HT-29 (cell line): ENCODE measurements around the gene WNK2. TPM values are rescaled to one million over a fixed set of nuclear protein-coding genes. Genes with fewer than 3 reads are reported as not detected.

Source experiments
- DNase-seq: peaks from one replicate; pipeline ENCODE4 v3.0.0-alpha.2; 2015; ENCODE audit warnings: low spot score
- total RNA-seq: library from RNA; depleted of rRNA; stranded (reverse); fragments of >200 nt; shearing (Covaris generic); gene quantifications from 2 replicates; pipeline ENCODE4 v1.2.3, GENCODE V29; 2014

Gene WNK2
- total RNA-seq, 1 experiment from 2014 or later = 28.6 TPM

DNA sequence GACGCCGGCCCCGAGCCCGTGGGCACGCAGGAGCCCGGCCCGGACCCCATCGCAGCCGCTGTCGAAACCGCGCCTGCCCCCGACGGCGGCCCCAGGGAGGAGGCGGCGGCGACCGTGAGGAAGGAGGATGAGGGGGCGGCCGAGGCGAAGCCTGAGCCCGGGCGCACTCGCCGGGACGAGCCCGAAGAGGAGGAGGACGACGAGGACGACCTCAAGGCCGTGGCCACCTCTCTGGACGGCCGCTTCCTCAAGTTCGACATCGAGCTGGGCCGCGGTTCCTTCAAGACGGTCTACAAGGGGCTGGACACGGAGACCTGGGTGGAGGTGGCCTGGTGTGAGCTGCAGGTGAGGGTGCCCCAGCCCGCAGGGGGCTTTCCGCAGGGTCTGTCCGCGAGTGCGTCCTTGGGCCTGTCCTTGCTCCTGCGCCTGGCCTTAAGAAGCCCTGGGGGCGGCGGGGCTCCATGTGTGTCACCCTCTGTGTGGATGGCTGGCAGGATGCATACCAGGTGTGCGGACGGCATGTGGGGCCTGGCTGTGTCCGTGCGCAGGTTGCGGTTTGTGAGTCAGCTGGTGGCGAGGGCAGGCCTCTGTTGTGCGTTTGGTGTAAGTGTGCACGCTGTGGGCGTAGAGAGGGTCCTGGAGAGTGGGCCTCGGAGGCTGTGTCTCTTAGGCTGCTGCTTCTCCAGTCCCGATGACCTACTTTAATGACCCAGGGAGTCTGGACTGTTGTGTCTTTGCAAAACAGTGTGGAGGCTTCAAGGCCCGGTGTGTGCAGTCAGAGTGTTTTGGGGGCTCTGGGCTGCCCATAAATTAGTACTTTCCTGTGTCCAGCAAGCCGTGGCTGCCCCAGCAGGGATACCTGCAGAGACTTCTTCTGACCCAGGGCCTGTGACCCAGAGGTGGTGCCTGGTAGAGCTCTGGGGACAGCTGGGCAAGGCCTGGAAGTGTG is 1.6 kb downstream of the WNK2 start:
- no peak for DNase-seq

DNA sequence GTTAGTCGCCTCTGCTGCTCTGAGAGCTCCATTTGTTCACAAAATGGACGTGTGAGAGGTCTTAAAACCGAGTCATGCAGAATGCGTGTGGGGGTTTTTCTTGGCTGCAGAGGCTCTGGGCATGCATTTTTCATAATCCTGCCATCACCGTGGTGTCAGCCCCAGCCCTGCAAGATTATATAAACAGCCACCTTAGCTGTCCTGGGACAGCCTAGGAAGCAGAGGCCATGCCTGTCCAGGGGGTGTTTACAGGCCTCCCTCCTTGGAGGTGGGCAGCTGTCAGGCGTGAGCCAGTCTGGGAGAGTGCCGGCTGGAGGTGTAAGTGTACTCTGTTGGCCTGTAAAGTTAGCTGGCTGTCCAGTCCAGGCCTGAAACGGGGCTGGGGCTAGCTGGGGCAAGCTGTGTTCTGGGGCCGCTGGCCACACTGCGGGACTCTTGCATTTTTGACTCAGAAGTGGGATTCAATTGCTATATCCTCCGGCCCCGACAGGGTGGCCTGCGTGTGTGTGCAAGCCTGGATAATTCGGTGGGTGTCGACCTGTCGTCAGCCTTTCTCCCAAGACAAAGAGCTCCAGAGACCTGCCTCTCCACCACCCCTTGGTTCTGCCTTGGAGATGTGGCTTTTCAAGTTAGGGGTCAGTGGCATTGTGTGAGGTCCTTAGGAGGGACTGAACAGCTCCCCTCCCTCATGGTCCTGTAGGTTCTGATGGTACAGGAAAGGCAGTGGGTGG is 2.4 kb downstream of the WNK2 start:
- no peak for DNase-seq

DNA sequence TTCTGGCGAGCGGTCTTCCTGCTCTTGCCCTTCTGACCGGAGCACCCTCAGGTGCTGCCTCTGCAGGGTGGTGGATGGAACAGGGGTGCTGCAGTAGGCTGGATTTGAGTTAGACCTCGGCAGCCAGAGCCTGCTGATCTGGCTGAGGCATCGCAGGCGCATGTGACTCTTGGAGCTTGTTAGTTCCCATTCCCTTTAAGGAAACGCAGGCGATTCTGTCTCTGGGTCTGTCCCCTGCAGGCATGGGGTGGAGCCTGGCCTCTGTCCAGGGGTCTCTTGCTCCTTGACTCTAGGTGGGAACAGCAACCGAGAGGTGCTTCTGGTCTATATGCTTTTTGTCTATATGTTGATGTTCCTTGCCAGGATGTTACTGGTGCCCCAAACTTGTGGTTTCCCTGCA is 3.1 kb downstream of the WNK2 start:
- DNase-seq = no peak

- no peak for DNase-seq
Observed at GRCh38 chr9:93187574-93187973, 3.6 kb downstream of the WNK2 start.

DNA sequence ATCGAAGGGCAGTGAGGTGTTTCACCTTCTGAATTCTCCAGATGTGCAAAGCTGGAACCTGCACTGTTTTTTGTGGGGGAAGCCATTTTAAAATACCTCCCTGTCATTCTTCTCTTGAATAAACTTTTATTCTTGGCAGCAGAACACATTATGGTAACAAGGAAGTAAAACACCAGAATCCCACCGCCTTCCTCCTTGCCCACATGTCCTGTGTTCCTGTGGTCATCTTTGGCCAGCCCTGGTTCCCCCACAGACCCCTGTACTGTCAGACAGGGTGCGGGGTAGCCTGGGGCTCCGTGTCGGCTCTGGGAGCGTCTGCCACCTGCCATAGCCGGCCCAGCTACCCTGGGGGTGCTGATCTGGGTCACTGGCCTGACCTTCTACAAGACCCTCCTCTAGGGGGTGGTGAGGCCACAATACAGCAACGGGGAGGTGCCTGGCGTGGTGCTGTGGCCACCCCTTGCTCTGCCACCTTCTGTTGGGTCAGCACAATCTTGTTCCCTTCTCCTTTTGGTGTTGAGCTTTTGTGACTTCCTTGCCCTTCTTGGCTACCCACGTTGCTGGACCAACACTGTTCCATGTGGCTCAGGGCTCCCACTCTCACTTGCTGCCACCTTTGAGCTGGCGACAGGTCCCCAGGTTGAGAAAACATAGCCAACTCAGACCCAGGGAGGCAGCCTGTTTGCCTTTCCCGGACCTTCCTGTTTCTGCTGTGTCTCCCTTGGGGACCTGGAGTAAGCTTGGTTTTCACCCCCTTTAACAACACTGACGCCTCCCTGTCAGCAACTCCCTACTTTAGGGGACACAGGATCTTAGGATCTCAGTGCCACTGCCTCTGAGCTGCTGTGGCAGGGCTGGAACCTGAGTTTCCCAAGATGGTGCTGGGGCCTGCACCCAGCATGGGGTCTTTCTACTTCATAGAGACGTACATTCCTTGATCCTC is 4.8 kb downstream of the WNK2 start:
- no peak for DNase-seq

- DNase-seq = no peak
Observed at GRCh38 chr9:93189369-93190132, 5.6 kb downstream of the WNK2 start.

GRCh38 chr9:93190133-93190525 is 6.2 kb downstream of the WNK2 start:
- DNase-seq = no peak

DNA sequence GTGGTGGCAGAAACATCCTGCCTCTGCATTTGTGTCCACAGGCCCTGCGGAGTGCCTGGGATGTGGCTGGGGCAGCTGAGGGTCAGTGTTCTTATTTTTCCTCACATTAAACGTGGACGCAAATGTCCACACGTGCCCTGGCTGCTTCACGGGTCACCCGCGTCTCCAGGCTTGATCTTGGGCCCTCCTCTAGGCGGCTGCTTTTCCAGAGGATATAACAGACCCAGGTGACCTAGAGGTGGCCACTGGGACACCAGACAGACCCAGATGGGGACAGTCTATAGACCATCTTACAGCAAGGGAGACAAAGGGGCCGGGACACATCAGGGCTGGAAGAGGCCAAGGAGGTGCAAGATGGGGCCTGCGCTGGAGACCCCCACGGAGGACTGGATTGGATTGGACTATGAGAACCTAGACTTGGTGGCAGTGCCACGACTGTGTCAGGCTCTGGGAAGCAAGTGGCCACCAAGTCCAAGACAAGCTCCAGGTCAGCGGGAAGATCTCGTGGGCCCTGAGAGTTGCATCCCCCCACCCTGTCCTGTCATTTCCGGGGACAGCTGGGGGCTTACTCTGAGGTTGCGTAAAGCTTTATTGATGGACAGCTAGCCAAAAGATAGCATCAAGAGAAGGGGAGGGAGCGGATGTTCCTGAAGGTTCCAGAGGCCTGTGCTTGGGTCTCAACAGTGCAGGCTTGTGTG is 6.9 kb downstream of the WNK2 start:
- no peak for DNase-seq

GRCh38 chr9:93191354-93191660 is 7.4 kb downstream of the WNK2 start:
- no peak for DNase-seq

DNA sequence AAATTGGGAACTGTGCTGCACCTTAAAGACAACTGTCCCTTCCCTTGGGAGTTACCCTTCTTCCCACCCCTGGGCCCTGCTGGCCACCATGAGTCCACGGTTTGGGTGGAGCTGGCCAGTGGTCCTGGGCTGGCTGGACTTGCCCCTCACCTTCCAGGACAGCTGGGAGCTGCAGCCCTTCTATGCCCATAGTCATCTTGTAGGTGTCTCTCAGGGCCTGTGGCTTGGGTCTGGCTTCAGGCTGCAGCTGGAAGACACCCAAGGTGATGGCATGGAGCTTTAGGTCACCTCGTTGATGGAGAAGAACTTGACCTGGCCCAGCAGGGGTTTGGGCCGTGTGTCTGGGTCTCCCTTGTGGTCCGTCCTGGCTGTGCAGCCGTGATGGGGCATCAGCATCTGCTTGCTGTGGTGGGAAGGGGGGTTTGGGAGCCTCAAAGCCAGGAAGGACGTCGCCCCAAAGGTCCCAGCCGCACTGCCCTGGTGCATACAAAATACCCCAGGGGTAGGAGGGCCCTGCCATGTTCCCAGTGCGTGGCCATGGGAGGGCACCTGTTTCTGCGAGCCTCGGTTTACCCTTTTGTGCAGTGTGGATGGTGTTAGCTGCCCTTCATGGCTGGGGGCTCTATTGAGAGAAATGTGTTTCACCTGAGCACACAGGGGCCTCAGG is 8.9 kb downstream of the WNK2 start:
- DNase-seq = no peak

DNA sequence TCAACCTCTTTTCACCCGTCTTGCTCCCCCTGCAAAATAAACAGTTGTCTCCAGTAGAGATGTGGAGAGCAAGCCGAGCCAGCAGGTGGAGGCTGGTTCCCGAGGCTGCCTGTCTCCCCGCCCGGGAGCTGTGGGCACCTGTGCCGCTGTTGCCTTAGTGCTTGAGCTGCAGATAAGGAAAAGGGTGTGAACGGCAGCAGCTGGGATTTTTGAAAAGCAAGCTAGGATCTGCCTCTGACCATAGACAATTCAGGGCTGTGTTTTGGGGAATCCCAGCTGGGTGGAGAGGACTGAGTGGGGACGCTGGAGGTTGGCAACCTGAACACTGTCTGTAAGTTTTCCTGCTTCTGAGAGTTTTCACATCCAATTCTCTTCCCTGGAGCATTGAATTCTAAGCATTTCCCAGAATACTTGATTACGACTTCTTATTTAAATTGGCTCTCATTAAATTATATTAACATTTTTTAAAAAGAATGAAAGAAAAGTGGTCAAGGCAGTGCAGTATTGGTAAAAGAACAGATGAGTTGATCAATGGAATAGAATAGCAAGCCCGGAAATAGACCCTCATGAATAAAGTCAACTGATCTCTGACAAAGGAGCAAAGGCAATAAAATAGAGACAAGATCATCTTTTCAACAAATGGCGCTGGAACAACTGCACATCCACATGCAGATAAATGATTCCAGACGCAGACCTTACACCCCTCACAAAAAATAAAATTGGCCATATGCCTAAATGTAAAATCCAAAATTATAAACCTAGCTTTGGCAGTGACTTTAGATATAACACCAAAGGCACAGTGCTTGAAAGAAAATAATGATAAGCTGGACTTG is 9.7 kb downstream of the WNK2 start:
- DNase-seq = peak; percentile 55

DNA sequence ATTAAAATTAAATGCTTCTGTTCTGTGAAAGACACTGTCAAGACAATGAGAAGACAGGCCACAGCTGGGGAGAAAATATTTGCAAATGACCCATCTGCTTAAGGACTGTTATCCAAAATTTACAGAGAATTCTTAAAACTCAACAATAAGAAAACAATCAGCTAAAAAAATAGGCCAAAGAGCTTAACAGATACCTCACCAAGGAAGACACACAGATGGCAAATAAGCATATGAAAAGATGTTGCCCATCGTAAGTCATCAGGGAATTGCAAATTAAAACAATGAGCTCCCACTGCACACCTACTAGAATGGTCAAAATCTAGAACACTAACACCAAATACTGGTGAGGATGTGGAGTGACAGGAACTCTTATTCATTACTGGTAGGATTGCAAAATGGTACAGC is 10.3 kb downstream of the WNK2 start:
- no peak for DNase-seq

GRCh38 chr9:93194641-93195040 is 10.7 kb downstream of the WNK2 start:
- no peak for DNase-seq

GRCh38 chr9:93196096-93197055 is 12.4 kb downstream of the WNK2 start:
- peak; percentile 40 for DNase-seq

GRCh38 chr9:93197670-93198069 is 13.7 kb downstream of the WNK2 start:
- DNase-seq = no peak

- DNase-seq = no peak
Observed at GRCh38 chr9:93198117-93198837, 14.3 kb downstream of the WNK2 start.
